Measurements from ENCODE around the gene TENM4. TPM values are rescaled to one million over a fixed set of nuclear protein-coding genes. Genes with fewer than 3 reads are reported as not detected.

The TENM4 gene
- total RNA-seq, 2 experiments from 2014 or later: not detected

GRCh38 chr11:78905756-78906155, 535.1 kb downstream of the TENM4 start:
- Histone ChIP-seq H3K79me2 (ENCODE audit: insufficient read depth, low read depth, low read length) (no peaks in the 10 kb centered on the region), H3K36me3 (ENCODE audit: insufficient read depth, low read length) (no peaks in the 10 kb centered on the region), H3K27ac (ENCODE audit: low read depth, low read length, poor library complexity, severe bottlenecking) (no peak overlapping the region), H4K20me1 (ENCODE audit: insufficient read depth, low read length) (no peaks in the 10 kb centered on the region), H3K4me1 (ENCODE audit: insufficient read depth, low read length, poor library complexity, severe bottlenecking) (no peaks in the 10 kb centered on the region), H3K9me2 (ENCODE audit: insufficient read depth, low read length) (no peaks in the 10 kb centered on the region), H2AFZ (ENCODE audit: low read length) (no peak overlapping the region), H3K4me3 (ENCODE audit: low read depth, low read length, poor library complexity, severe bottlenecking) (no peak overlapping the region), H3K9me3 (ENCODE audit: low read length) (no peaks in the 10 kb centered on the region), H3K4me2 (ENCODE audit: low read length) (no peak overlapping the region)
- intact Hi-C loops (cut with micrococcal nuclease; ENCODE audit: unreplicated experiment): no loop called here
- BruUV-seq (replicated peaks): no TSS peak
- CTCF ChIA-PET (ENCODE audit: unreplicated experiment): no interaction called here
- TF ChIP-seq EZH2phosphoT487 (IDR thresholded peaks at IDR 0.05; ENCODE audit: borderline replicate concordance, low read depth, low read length): no peak
- TF ChIP-seq CTCF (conservative IDR thresholded peaks at IDR 0.05; ENCODE audit: low read length): no peak
- POLR2A ChIA-PET: no interaction called here
- no peak for DNase-seq (ENCODE audit: low spot score)

- no peak for DNase-seq (ENCODE audit: low spot score)
- H3K27ac ChIP-seq (ENCODE audit: low read depth, low read length, poor library complexity, severe bottlenecking): no peak overlapping the region
- intact Hi-C loops (cut with micrococcal nuclease; ENCODE audit: unreplicated experiment): no loop called here
- POLR2A ChIA-PET: interaction anchor here (0.6 kb wide), 1 partner anchor 10 kb away, joined by 3 read pairs; no protein-coding TSS in a partner anchor
- no peaks in the 10 kb centered on the region for H3K9me2 ChIP-seq (ENCODE audit: insufficient read depth, low read length)
- TF ChIP-seq CTCF (conservative IDR thresholded peaks at IDR 0.05; ENCODE audit: low read length) (no peak), EZH2phosphoT487 (IDR thresholded peaks at IDR 0.05; ENCODE audit: borderline replicate concordance, low read depth, low read length) (no peak)
- H3K36me3 ChIP-seq (ENCODE audit: insufficient read depth, low read length): no peaks in the 10 kb centered on the region
- no peaks in the 10 kb centered on the region for H3K4me1 ChIP-seq (ENCODE audit: insufficient read depth, low read length, poor library complexity, severe bottlenecking)
- no peak overlapping the region for H2AFZ ChIP-seq (ENCODE audit: low read length)
- no TSS peak for BruUV-seq (replicated peaks)
- no peaks in the 10 kb centered on the region for H3K9me3 ChIP-seq (ENCODE audit: low read length)
- H3K4me2 ChIP-seq (ENCODE audit: low read length): no peak overlapping the region
- no peaks in the 10 kb centered on the region for H3K79me2 ChIP-seq (ENCODE audit: insufficient read depth, low read depth, low read length)
- CTCF ChIA-PET (ENCODE audit: unreplicated experiment): no interaction called here
- H4K20me1 ChIP-seq (ENCODE audit: insufficient read depth, low read length): no peaks in the 10 kb centered on the region
- no peak overlapping the region for H3K4me3 ChIP-seq (ENCODE audit: low read depth, low read length, poor library complexity, severe bottlenecking)
These were observed 537.9 kb downstream of the TENM4 start for GRCh38 chr11:78902771-78903507.

DNA sequence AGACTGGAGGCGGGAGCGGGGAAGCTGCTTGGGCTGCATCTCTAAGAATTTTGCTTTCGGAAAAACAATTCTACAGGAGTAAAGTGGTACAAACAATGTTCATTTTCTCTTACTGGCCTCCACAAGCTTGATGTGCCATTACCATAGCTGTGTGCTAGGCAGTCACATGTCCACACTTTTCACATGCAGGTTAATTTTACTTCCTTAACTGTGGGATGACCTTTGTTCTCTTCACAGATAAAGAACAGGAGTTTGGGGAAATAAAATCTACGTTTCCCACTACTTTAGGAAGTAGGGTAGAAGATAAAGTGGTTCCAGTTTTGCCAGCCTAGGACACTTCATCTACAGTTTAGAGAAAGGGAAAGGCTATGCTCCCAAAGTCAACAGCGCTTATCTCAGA, 539.0 kb downstream of the TENM4 start:
- no peak overlapping the region for H3K4me2 ChIP-seq (ENCODE audit: low read length)
- no peaks in the 10 kb centered on the region for H3K9me3 ChIP-seq (ENCODE audit: low read length)
- ChIA-PET POLR2A (no interaction called here), CTCF (ENCODE audit: unreplicated experiment) (no interaction called here)
- H2AFZ ChIP-seq (ENCODE audit: low read length): no peak overlapping the region
- no peak for DNase-seq (ENCODE audit: low spot score)
- H3K27ac ChIP-seq (ENCODE audit: low read depth, low read length, poor library complexity, severe bottlenecking): no peak overlapping the region
- H3K79me2 ChIP-seq (ENCODE audit: insufficient read depth, low read depth, low read length): no peaks in the 10 kb centered on the region
- TF ChIP-seq EZH2phosphoT487 (IDR thresholded peaks at IDR 0.05; ENCODE audit: borderline replicate concordance, low read depth, low read length): no peak
- H3K36me3 ChIP-seq (ENCODE audit: insufficient read depth, low read length): no peaks in the 10 kb centered on the region
- intact Hi-C loops (cut with micrococcal nuclease; ENCODE audit: unreplicated experiment): no loop called here
- no peaks in the 10 kb centered on the region for H3K9me2 ChIP-seq (ENCODE audit: insufficient read depth, low read length)
- H3K4me1 ChIP-seq (ENCODE audit: insufficient read depth, low read length, poor library complexity, severe bottlenecking): no peaks in the 10 kb centered on the region
- no peak overlapping the region for H3K4me3 ChIP-seq (ENCODE audit: low read depth, low read length, poor library complexity, severe bottlenecking)
- BruUV-seq (replicated peaks): no TSS peak
- H4K20me1 ChIP-seq (ENCODE audit: insufficient read depth, low read length): no peaks in the 10 kb centered on the region
